GM12878 (cell line): ENCODE results near the gene ZNF283. TPM values are rescaled to one million over a fixed set of nuclear protein-coding genes. Genes with fewer than 3 reads are reported as not detected.
A peak's percentile ranks its signal among the peaks of the same experiment; 100 is the strongest.

Experiments used
- ATAC-seq: fragments of 200-7000 bp; cut with Tn5 transposase; 3 replicates; pipeline ENCODE4 v1.9.1; 2020; ENCODE audit warnings: mild to moderate bottlenecking, moderate library complexity
- BruUV-seq: library from RNA; stranded (reverse); fragments of 400-500 nt; replicated peaks from 2 replicates; lab custom pipeline; 2021; lab: Mats Ljungman, UMichigan
- CTCF ChIA-PET: fragments of 300-600 bp; sonication (Branson Sonifier 250); formaldehyde crosslinking; extraction: SDS; loops from one replicate; lab custom pipeline; 2021; ENCODE audit warnings: inconsistent platforms; lab: Yijun Ruan, JAX
- POLR2A ChIA-PET: fragments of 350-600 bp; formaldehyde crosslinking; extraction: SDS; loops from one replicate; lab custom pipeline; 2021; ENCODE audit warnings: inconsistent platforms; lab: Charles Lee
- RAD21 ChIA-PET: fragments of 300-600 bp; sonication (Branson Sonifier 250); formaldehyde crosslinking; loops from one replicate; lab custom pipeline; 2023; ENCODE audit warnings: antibody characterized with exemption; ENCODE audit not compliant: unreplicated experiment; lab: Charles Lee
- SMC1A ChIA-PET: fragments of 300-600 bp; sonication (Branson Sonifier 250); formaldehyde crosslinking; loops from one replicate; lab custom pipeline; 2023; ENCODE audit not compliant: unreplicated experiment, uncharacterized antibody; lab: Charles Lee
- DNase-seq: peaks from one replicate; pipeline ENCODE4 v3.0.0-alpha.2; 2011; ENCODE audit warnings: low read depth, low spot score
- FAIRE-seq: peaks from 3 replicates; lab custom pipeline; 2011; peaks lifted over from hg19 to GRCh38; lab: Jason Lieb, UNC
- H2AFZ ChIP-seq: 2 replicates; pipeline ENCODE4 v1.6.0; 2011; ENCODE audit warnings: low read depth, low read length, control low read depth; ENCODE audit not compliant: control insufficient read depth
- H3K27ac ChIP-seq: 2 replicates; pipeline ENCODE4 v1.5.1; 2011; ENCODE audit warnings: control low read depth; ENCODE audit not compliant: control insufficient read depth, insufficient read depth
- H3K27me3 ChIP-seq, 2 experiments: replicated peaks in 1 of 2; 2 replicates each; pipeline versions ENCODE4 v1.6.0 to v1.6.1; 2011; ENCODE audit warnings: low read length in 1 of 2; ENCODE audit not compliant: control insufficient read depth in 2 of 2, insufficient read depth in 2 of 2
- H3K36me3 ChIP-seq, 2 experiments: 2 replicates each; pipeline ENCODE4 v1.5.1; 2011; ENCODE audit warnings: low read length in 1 of 2; ENCODE audit not compliant: control insufficient read depth in 2 of 2, insufficient read depth in 2 of 2
- H3K4me1 ChIP-seq: 2 replicates; pipeline ENCODE4 v1.6.1; 2011; ENCODE audit warnings: mild to moderate bottlenecking, low read length, moderate library complexity, mixed read lengths; ENCODE audit not compliant: control insufficient read depth, insufficient read depth
- H3K4me2 ChIP-seq: 2 replicates; pipeline ENCODE4 v1.6.0; 2011; ENCODE audit warnings: control low read depth; ENCODE audit not compliant: control insufficient read depth, insufficient read depth
- H3K4me3 ChIP-seq: fragments of 200-600 bp; sonication (generic); 2 replicates; pipeline ENCODE4 v1.5.1; 2016
- H3K79me2 ChIP-seq: 2 replicates; pipeline ENCODE4 v1.6.0; 2011; ENCODE audit warnings: low read length; ENCODE audit not compliant: control insufficient read depth, insufficient read depth
- H3K9ac ChIP-seq: 2 replicates; pipeline ENCODE4 v1.8.0; 2011; ENCODE audit warnings: low read length, control low read depth, mixed read lengths; ENCODE audit not compliant: control insufficient read depth, insufficient read depth
- H3K9me3 ChIP-seq: replicated peaks from 3 replicates; pipeline ENCODE4 v1.5.1; 2011; ENCODE audit warnings: mild to moderate bottlenecking, low read length; ENCODE audit not compliant: control insufficient read depth, insufficient read depth
- H4K20me1 ChIP-seq: 2 replicates; pipeline ENCODE4 v1.6.0; 2011; ENCODE audit not compliant: control insufficient read depth, insufficient read depth
- CBX3 ChIP-seq: fragments of 200-600 bp; sonication (generic); IDR thresholded peaks from 2 replicates; pipeline ENCODE4 v1.6.1; 2016; ENCODE audit warnings: low read depth, borderline replicate concordance
- CEBPB ChIP-seq, 2 experiments: fragments of 150-350 bp in 1 of 2; IDR thresholded peaks; 2 replicates each; pipeline ENCODE4 v1.6.1; 2012 to 2014; ENCODE audit warnings: low read depth in 2 of 2, low read length in 2 of 2, borderline replicate concordance in 1 of 2, inconsistent platforms in 1 of 2
- ETV6 ChIP-seq, 2 experiments: fragments of 450-650 bp in 1 of 2; IDR thresholded peaks in 1 of 2; conservative IDR thresholded peaks in 1 of 2; 2 replicates each; pipeline ENCODE4 v1.6.1; 2014; ENCODE audit warnings: antibody characterized with exemption in 1 of 2, borderline replicate concordance in 1 of 2, low read depth in 1 of 2, mild to moderate bottlenecking in 1 of 2, moderate library complexity in 1 of 2
- HDAC2 ChIP-seq: fragments of 200-600 bp; sonication (generic); IDR thresholded peaks from 2 replicates; pipeline ENCODE4 v1.6.1; 2017
- HSF1 ChIP-seq: fragments of 150-350 bp; IDR thresholded peaks from 2 replicates; pipeline ENCODE4 v1.6.1; 2014; ENCODE audit warnings: mild to moderate bottlenecking, low read depth, low read length
- JUND ChIP-seq: IDR thresholded peaks from 2 replicates; pipeline ENCODE4 v1.6.1; 2012; ENCODE audit warnings: low read depth, mild to moderate bottlenecking, low read length, improper control_type of control experiment, moderate library complexity
- MEF2B ChIP-seq: fragments of 450-650 bp; IDR thresholded peaks from 2 replicates; pipeline ENCODE4 v1.6.1; 2018; ENCODE audit warnings: mild to moderate bottlenecking, moderate library complexity; ENCODE audit not compliant: partially characterized antibody, poor library complexity, severe bottlenecking
- MYB ChIP-seq: fragments of 150-350 bp; IDR thresholded peaks from 2 replicates; pipeline ENCODE4 v1.6.1; 2014; ENCODE audit warnings: mild to moderate bottlenecking, low read depth, low read length, borderline replicate concordance
- NFXL1 ChIP-seq: fragments of 450-650 bp; IDR thresholded peaks from 2 replicates; pipeline ENCODE4 v1.6.1; 2017; ENCODE audit warnings: antibody characterized with exemption, mild to moderate bottlenecking, borderline replicate concordance
- NFYB ChIP-seq: IDR thresholded peaks from 2 replicates; pipeline ENCODE4 v1.6.1; 2011; ENCODE audit warnings: low read depth, mild to moderate bottlenecking, low read length, improper control_type of control experiment, moderate library complexity; ENCODE audit not compliant: insufficient read depth
- NR2F1 ChIP-seq: fragments of 450-650 bp; conservative IDR thresholded peaks from 2 replicates; pipeline ENCODE4 v1.6.1; 2017; ENCODE audit warnings: mild to moderate bottlenecking
- POLR2A ChIP-seq: IDR thresholded peaks from 2 replicates; pipeline ENCODE4 v1.6.1; 2011; ENCODE audit warnings: low read depth, mild to moderate bottlenecking, low read length
- RAD51 ChIP-seq: fragments of 450-650 bp; IDR thresholded peaks from 2 replicates; pipeline ENCODE4 v1.6.1; 2016; ENCODE audit warnings: moderate library complexity, mild to moderate bottlenecking, inconsistent platforms
- SMC3 ChIP-seq: IDR thresholded peaks from 2 replicates; pipeline ENCODE4 v1.6.1; 2011; ENCODE audit warnings: low read length, improper control_type of control experiment, borderline replicate concordance
- STAT1 ChIP-seq: fragments of 450-650 bp; conservative IDR thresholded peaks from 2 replicates; pipeline ENCODE4 v1.6.1; 2014; ENCODE audit warnings: antibody characterized with exemption, mild to moderate bottlenecking
- ZNF207 ChIP-seq: fragments of 450-650 bp; IDR thresholded peaks from 2 replicates; pipeline ENCODE4 v1.6.1; 2014; ENCODE audit warnings: antibody characterized with exemption, mild to moderate bottlenecking, borderline replicate concordance
- ZNF622 ChIP-seq: fragments of 450-650 bp; IDR thresholded peaks from 2 replicates; pipeline ENCODE4 v1.6.1; 2017; ENCODE audit warnings: mild to moderate bottlenecking, inconsistent platforms
- WGBS: methylation state at CpG from one replicate; pipeline ENCODE4 v1.1.6; 2016; ENCODE audit warnings: low lambda C conversion rate; ENCODE audit not compliant: insufficient replicate concordance, insufficient coverage; ENCODE audit errors: missing lambda C conversion rate; 5-methylcytosine and 5-hydroxymethylcytosine counted together
- in situ Hi-C: fragments of 300-500 bp; cut with MboI; formaldehyde crosslinking; loops from 9 replicates; pipeline ENCODE4 v1.14.3; 2018; ENCODE audit warnings: mixed read lengths
- intact Hi-C: fragments of 100-400 bp; cut with micrococcal nuclease; formaldehyde crosslinking; loops from one replicate; pipeline ENCODE4 v1.14.2; 2022; ENCODE audit not compliant: unreplicated experiment
- polyA plus RNA-seq, 11 experiments: library from polyadenylated mRNA; depleted of rRNA in 4 of 11; unstranded in 6 of 11; stranded (reverse) in 5 of 11; fragments of >200 nt; fragmentation: Nextera tagmentation in 4 of 11; fragmentation: Illumina TruSeq in 1 of 11; extraction: Ambion mirVana in 4 of 11; extraction: Trizol in 1 of 11; gene quantifications; 1 replicate in 1 of 11; 2 replicates in 10 of 11; pipeline versions ENCODE4 v1.2.1 to v1.2.3, GENCODE V29; 2011 to 2016; ENCODE audit warnings: inconsistent platforms in 2 of 11, missing spikeins in 2 of 11, low read depth in 1 of 11
- total RNA-seq, 4 experiments: library from RNA; depleted of rRNA in 3 of 4; stranded (reverse); fragments of >200 nt in 3 of 4; fragmentation: Illumina TruSeq in 1 of 4; extraction: Trizol in 1 of 4; gene quantifications; 2 replicates each; pipeline versions ENCODE4 v1.2.1 to v1.2.3, GENCODE V29; 2013 to 2021

ZNF283 gene
- total and polyA plus RNA-seq, 10 of the 15 experiments (the other 5 are each of a cell fraction or from before 2014, with no cell fraction given) = 2.2 to 7.8 (median 3.7) TPM

- SMC1A ChIA-PET = interaction anchor here (1.1 kb wide), 1 partner anchor 17 kb away, joined by 3 read pairs; no protein-coding TSS in a partner anchor
- RAD21 ChIA-PET = no interaction called here
- no peak for DNase-seq
- WGBS = 55% methylated on average over 6 of the region's 6 CpGs
- no peaks in the 10 kb centered on the region for H3K27me3 ChIP-seq
- no peak for FAIRE-seq
- H3K79me2 ChIP-seq = no peaks in the 10 kb centered on the region
- intact Hi-C loops (no loop called here), in situ Hi-C loops (loop anchor here (10.0 kb wide), 1 partner anchor 355 kb away; no protein-coding TSS in a partner anchor)
- BruUV-seq = no TSS peak
- 0 out of 2 replicates have a peak, but pooled peaks cover 2% of the 10 kb centered on the region for H4K20me1 ChIP-seq
- POLR2A ChIA-PET = no interaction called here
- no peak overlapping the region for H2AFZ ChIP-seq
- CTCF ChIA-PET = interaction anchor here (0.6 to 1.0 kb wide), 2 partner anchors 9 to 10 kb away, joined by 3 read pairs; no protein-coding TSS in a partner anchor
- peak; percentile 38; the same call in 2 of the 3 replicates for ATAC-seq
- H3K4me1 ChIP-seq = peaks cover 4% of the 10 kb centered on the region
- H3K9me3 ChIP-seq = no peaks in the 10 kb centered on the region; the same call in 2 of the 3 replicates
- H3K27ac ChIP-seq = no peak overlapping the region
- no peaks in the 10 kb centered on the region for H3K36me3 ChIP-seq
- no peak overlapping the region for H3K4me2 ChIP-seq
- H3K4me3 ChIP-seq = no peak overlapping the region
- H3K9ac ChIP-seq = no peak overlapping the region
- TF ChIP-seq ZNF622 (no peak), RAD51 (no peak), CEBPB (IDR thresholded peaks at IDR 0.05; ENCODE audit: borderline replicate concordance in 1 of 2, low read depth in 2 of 2, low read length in 2 of 2) (no peak), NFXL1 (no peak), HSF1 (no peak), NFYB (no peak), MYB (no peak), STAT1 (no peak), POLR2A (no peak), HDAC2 (no peak), ETV6 (conservative IDR thresholded peaks at IDR 0.05 in 1 of 2, IDR thresholded peaks at IDR 0.05 in 1 of 2; ENCODE audit: borderline replicate concordance in 1 of 2, low read depth in 1 of 2) (no peak), NR2F1 (no peak), ZNF207 (no peak), CBX3 (no peak), SMC3 (no peak), JUND (no peak), MEF2B (no peak)
Observed at GRCh38 chr19:43799502-43800142, 27.5 kb upstream of the ZNF283 start.
